Breast epithelium (tissue), 3 donors: ENCODE measurements around the gene OSBPL5.
"Not testable (repeated sequence)": the region's sequence is repeated elsewhere in the genome, so short reads cannot be mapped to it uniquely, and the experiment has no call there.

Source experiments
- CTCF ChIP-seq, 3 donors: fragments of 450-650 bp; IDR thresholded peaks; one replicate each; pipeline ENCODE4 v1.5.1; 2016 to 2017; ENCODE audit warnings: antibody characterized with exemption in 3 of 3, mild to moderate bottlenecking in 3 of 3, moderate library complexity in 3 of 3
- POLR2A ChIP-seq: fragments of 450-650 bp; IDR thresholded peaks from one replicate; pipeline ENCODE4 v1.6.1; 2016; ENCODE audit warnings: antibody characterized with exemption, mild to moderate bottlenecking, moderate library complexity

GRCh38 chr11:3063432-3063831 is 101.7 kb downstream of the OSBPL5 start:
- TF ChIP-seq CTCF (IDR thresholded peaks at IDR 0.05); POLR2A: not testable (repeated sequence)
